H1 (cell line): Measurements from ENCODE around the gene PBX3. TPM values are rescaled to one million over a fixed set of nuclear protein-coding genes. Genes with fewer than 3 reads are reported as not detected.

Experiments
- CTCF ChIA-PET: fragments of 300-600 bp; sonication (Branson Sonifier 250); formaldehyde crosslinking; loops from one replicate; lab custom pipeline; 2021; ENCODE audit not compliant: partially characterized antibody; lab: Charles Lee
- POLR2A ChIA-PET: fragments of 300-600 bp; sonication (Branson Sonifier 250); formaldehyde crosslinking; loops from one replicate; lab custom pipeline; 2021; ENCODE audit warnings: inconsistent platforms; ENCODE audit not compliant: partially characterized antibody; lab: Charles Lee
- DNase-seq, 2 experiments: peaks; one replicate each; pipeline versions ENCODE4 v3.0.0 to v3.0.0-alpha.2; 2010 to 2022; ENCODE audit warnings: low spot score in 2 of 2, low read depth in 1 of 2, mixed read lengths in 1 of 2
- FAIRE-seq: peaks from 2 replicates; lab custom pipeline; 2011; peaks lifted over from hg19 to GRCh38; lab: Jason Lieb, UNC
- H2AFZ ChIP-seq: 2 replicates; pipeline ENCODE4 v1.8.1; 2012; ENCODE audit warnings: low read length, inconsistent platforms
- H2AK5ac ChIP-seq: 2 replicates; pipeline ENCODE4 v1.6.1; 2013; ENCODE audit warnings: low read depth, low read length
- H2BK120ac ChIP-seq: replicated peaks from 2 replicates; pipeline ENCODE3; 2013; ENCODE audit warnings: low read depth, low read length, inconsistent platforms
- H2BK12ac ChIP-seq: 2 replicates; pipeline ENCODE4 v1.6.1; 2013; ENCODE audit warnings: low read depth, low read length
- H2BK15ac ChIP-seq: 2 replicates; pipeline ENCODE4 v1.6.1; 2013; ENCODE audit warnings: low read length
- H2BK20ac ChIP-seq: 2 replicates; pipeline ENCODE4 v1.6.1; 2013; ENCODE audit warnings: low read length
- H2BK5ac ChIP-seq: 2 replicates; pipeline ENCODE4 v1.6.1; 2013; ENCODE audit warnings: low read depth, low read length
- H3K14ac ChIP-seq: 2 replicates; pipeline ENCODE4 v1.6.1; 2013; ENCODE audit warnings: inconsistent platforms; ENCODE audit not compliant: insufficient read length
- H3K18ac ChIP-seq: 2 replicates; pipeline ENCODE4 v1.6.1; 2013; ENCODE audit warnings: low read length; ENCODE audit errors: extremely low read depth
- H3K23ac ChIP-seq: 2 replicates; pipeline ENCODE4 v1.6.1; 2013; ENCODE audit warnings: inconsistent platforms; ENCODE audit not compliant: insufficient read length
- H3K23me2 ChIP-seq: 2 replicates; pipeline ENCODE4 v1.6.1; 2013; ENCODE audit warnings: low read depth, low read length
- H3K27ac ChIP-seq: 2 replicates; pipeline ENCODE4 v1.6.1; 2011; ENCODE audit warnings: low read depth, low read length, inconsistent platforms
- H3K27me3 ChIP-seq, 4 experiments: replicated peaks in 1 of 4; 1 replicate in 1 of 4; 2 replicates in 3 of 4; pipeline versions ENCODE4 v1.6.1 to v1.8.1; 2011 to 2013; ENCODE audit warnings: low read length in 3 of 4, mild to moderate bottlenecking in 3 of 4, inconsistent platforms in 2 of 4, mixed read lengths in 2 of 4, moderate library complexity in 1 of 4; ENCODE audit not compliant: control insufficient read depth in 3 of 4, insufficient read depth in 3 of 4; ENCODE audit errors: extremely low read depth in 1 of 4
- H3K36me3 ChIP-seq, 4 experiments: 2 replicates each; pipeline versions ENCODE4 v1.6.1 to v1.8.1; 2011 to 2013; ENCODE audit warnings: mild to moderate bottlenecking in 4 of 4, low read length in 3 of 4, moderate library complexity in 2 of 4, control low read depth in 1 of 4, inconsistent platforms in 1 of 4; ENCODE audit not compliant: insufficient read depth in 4 of 4, control insufficient read depth in 2 of 4
- H3K4ac ChIP-seq: replicated peaks from 2 replicates; pipeline ENCODE3; 2013; ENCODE audit warnings: low read length, low read depth, mixed read lengths, inconsistent platforms; ENCODE audit not compliant: insufficient read length
- H3K4me1 ChIP-seq, 4 experiments: replicated peaks in 1 of 4; 1 replicate in 1 of 4; 2 replicates in 3 of 4; pipeline versions ENCODE4 v1.6.1 to v1.8.1; 2011 to 2013; ENCODE audit warnings: low read length in 3 of 4, inconsistent platforms in 2 of 4, mixed read lengths in 1 of 4; ENCODE audit not compliant: insufficient read depth in 4 of 4, control insufficient read depth in 3 of 4
- H3K4me2 ChIP-seq, 2 experiments: 2 replicates each; pipeline versions ENCODE4 v1.6.1 to v1.8.1; 2011 to 2013; ENCODE audit warnings: low read depth in 2 of 2, low read length in 2 of 2, control low read depth in 1 of 2, inconsistent platforms in 1 of 2, mild to moderate bottlenecking in 1 of 2; ENCODE audit not compliant: insufficient read depth in 1 of 2
- H3K4me3 ChIP-seq, 4 experiments: fragments of 200-600, 300-600 bp in 1 of 4; sonication (generic), shearing (Covaris generic), sonication (Bioruptor Twin) in 1 of 4; 2 replicates each; pipeline versions ENCODE4 v1.5.1 to v1.8.1; 2011 to 2016; ENCODE audit warnings: low read length in 4 of 4, low read depth in 3 of 4, control low read depth in 2 of 4, inconsistent platforms in 2 of 4, mild to moderate bottlenecking in 2 of 4, mixed read lengths in 1 of 4, moderate library complexity in 1 of 4; ENCODE audit not compliant: insufficient read depth in 2 of 4; ENCODE audit errors: extremely low read depth in 1 of 4
- H3K56ac ChIP-seq: replicated peaks from 2 replicates; pipeline ENCODE3; 2013; ENCODE audit warnings: low read depth, mild to moderate bottlenecking, mixed read lengths, low read length, inconsistent platforms; ENCODE audit not compliant: insufficient read length
- H3K79me1 ChIP-seq: 2 replicates; pipeline ENCODE4 v1.6.1; 2013; ENCODE audit warnings: low read depth, low read length, control low read depth
- H3K79me2 ChIP-seq, 2 experiments: 2 replicates each; pipeline versions ENCODE4 v1.6.1 to v1.8.1; 2012 to 2013; ENCODE audit warnings: low read length in 2 of 2, mild to moderate bottlenecking in 2 of 2, inconsistent platforms in 1 of 2; ENCODE audit not compliant: insufficient read depth in 2 of 2, control insufficient read depth in 1 of 2
- H3K9ac ChIP-seq, 4 experiments: replicated peaks in 1 of 4; 1 replicate in 1 of 4; 2 replicates in 3 of 4; pipeline versions ENCODE4 v1.6.1 to v1.8.1; 2011 to 2013; ENCODE audit warnings: low read depth in 3 of 4, low read length in 3 of 4, control low read depth in 2 of 4, mild to moderate bottlenecking in 2 of 4, moderate library complexity in 2 of 4, inconsistent platforms in 1 of 4; ENCODE audit errors: extremely low read depth in 1 of 4
- H3K9me3 ChIP-seq, 2 experiments: 2 replicates each; pipeline versions ENCODE4 v1.6.1 to v1.8.1; 2012 to 2013; ENCODE audit warnings: mild to moderate bottlenecking in 2 of 2, moderate library complexity in 2 of 2, control low read depth in 1 of 2, inconsistent platforms in 1 of 2, low read depth in 1 of 2, low read length in 1 of 2, mixed read lengths in 1 of 2; ENCODE audit not compliant: insufficient read depth in 2 of 2
- H4K20me1 ChIP-seq, 2 experiments: replicated peaks in 1 of 2; 2 replicates each; pipeline versions ENCODE3 to v1.8.1; 2011 to 2013; ENCODE audit warnings: inconsistent platforms in 2 of 2, low read length in 2 of 2, mild to moderate bottlenecking in 1 of 2; ENCODE audit not compliant: insufficient read depth in 2 of 2, control insufficient read depth in 1 of 2
- H4K5ac ChIP-seq: 2 replicates; pipeline ENCODE4 v1.6.1; 2013; ENCODE audit warnings: low read length, low read depth, mixed read lengths, inconsistent platforms; ENCODE audit not compliant: insufficient read length
- H4K8ac ChIP-seq: 2 replicates; pipeline ENCODE4 v1.8.0; 2013; ENCODE audit warnings: mild to moderate bottlenecking, moderate library complexity, low read length, inconsistent platforms; ENCODE audit not compliant: insufficient read depth; ENCODE audit errors: extremely low read depth
- H4K91ac ChIP-seq: replicated peaks from 2 replicates; pipeline ENCODE3; 2013; ENCODE audit warnings: low read length, mixed read lengths, inconsistent platforms; ENCODE audit not compliant: insufficient read length
- CTBP2 ChIP-seq: IDR thresholded peaks from 2 replicates; pipeline ENCODE4 v1.7.0; 2011; ENCODE audit warnings: borderline replicate concordance, mild to moderate bottlenecking, moderate library complexity, mixed read lengths, low read length; ENCODE audit not compliant: insufficient read depth, insufficient read length
- GTF2F1 ChIP-seq: IDR thresholded peaks from 2 replicates; pipeline ENCODE4 v1.6.1; 2012; ENCODE audit warnings: low read depth, low read length, improper control_type of control experiment, borderline replicate concordance
- HDAC2 ChIP-seq, 2 experiments: fragments of 300-600 bp in 1 of 2; sonication (generic) in 1 of 2; IDR thresholded peaks; 2 replicates each; pipeline ENCODE4 v1.6.1; 2011 to 2012; ENCODE audit warnings: low read depth in 2 of 2, low read length in 2 of 2, mild to moderate bottlenecking in 2 of 2, moderate library complexity in 2 of 2, borderline replicate concordance in 1 of 2, inconsistent platforms in 1 of 2
- KDM4A ChIP-seq: IDR thresholded peaks from one replicate; pipeline ENCODE4 v1.7.1; 2012; ENCODE audit warnings: low read depth, mild to moderate bottlenecking, moderate library complexity, low read length, inconsistent platforms; ENCODE audit not compliant: severe bottlenecking
- PHF8 ChIP-seq: fragments of 200-600 bp; sonication (generic); conservative IDR thresholded peaks from 2 replicates; pipeline ENCODE4 v1.7.1; 2012; ENCODE audit warnings: low read depth, mild to moderate bottlenecking, inconsistent platforms, low read length, moderate library complexity
- POLR2A ChIP-seq, 2 experiments: IDR thresholded peaks; 1 replicate in 1 of 2; 2 replicates in 1 of 2; pipeline ENCODE4 v1.6.1; 2011; ENCODE audit warnings: low read depth in 2 of 2, low read length in 2 of 2, mild to moderate bottlenecking in 2 of 2; ENCODE audit errors: control extremely low read depth in 1 of 2
- RBBP5 ChIP-seq: IDR thresholded peaks from 2 replicates; pipeline ENCODE4 v1.7.1; 2012; ENCODE audit warnings: low read depth, mild to moderate bottlenecking, inconsistent platforms, low read length, moderate library complexity, borderline replicate concordance
- SAP30 ChIP-seq: fragments of 300-600 bp; sonication (generic); IDR thresholded peaks from 2 replicates; pipeline ENCODE4 v1.7.1; 2012; ENCODE audit warnings: low read length, moderate library complexity, mild to moderate bottlenecking, inconsistent platforms; ENCODE audit not compliant: insufficient read depth, insufficient replicate concordance
- SIN3A ChIP-seq, 2 experiments: IDR thresholded peaks in 1 of 2; conservative IDR thresholded peaks in 1 of 2; 2 replicates each; pipeline ENCODE4 v1.6.1; 2011 to 2012; ENCODE audit warnings: low read length in 2 of 2, improper control_type of control experiment in 1 of 2, low read depth in 1 of 2, mild to moderate bottlenecking in 1 of 2
- TAF1 ChIP-seq: IDR thresholded peaks from 2 replicates; pipeline ENCODE4 v1.6.1; 2011; ENCODE audit warnings: mild to moderate bottlenecking, low read depth, low read length
- WGBS, 2 experiments: shearing (Covaris generic) in 1 of 2; methylation state at CpG; one replicate each; pipeline versions ENCODE4 v1.1.6 to v1.1.7; 2013 to 2015; ENCODE audit warnings: low lambda C conversion rate in 2 of 2, mixed read lengths in 2 of 2, inconsistent platforms in 1 of 2, low coverage in 1 of 2, missing lambda C conversion rate in 1 of 2; ENCODE audit not compliant: insufficient replicate concordance in 2 of 2, insufficient coverage in 1 of 2, insufficient read length in 1 of 2; ENCODE audit errors: extremely low coverage in 1 of 2, missing lambda C conversion rate in 1 of 2; 5-methylcytosine and 5-hydroxymethylcytosine counted together
- polyA plus RNA-seq, 7 experiments: library from polyadenylated mRNA; depleted of rRNA in 3 of 7; stranded (reverse) in 5 of 7; unstranded in 2 of 7; fragments of >200 nt in 5 of 7; fragments of 200-250 nt in 2 of 7; gene quantifications; 1 replicate in 5 of 7; 2 replicates in 1 of 7; 4 replicates in 1 of 7; pipeline versions ENCODE4 v1.2.1 to v1.2.3, GENCODE V29; 2011 to 2013; ENCODE audit warnings: missing spikeins in 2 of 7, mixed read lengths in 2 of 7
- total RNA-seq: library from RNA; stranded (reverse); fragmentation: NEBNext Ultra II Directional; extraction: Animal tissue kit (Norgen Biotek cat#: 25700); gene quantifications from 2 replicates; pipeline ENCODE4 v1.2.1, GENCODE V29; 2021
- TF ChIP-seq, protein P1 (sequence below): IDR thresholded peaks from 2 replicates; pipeline ENCODE4 v1.6.1; 2011; ENCODE audit warnings: low read length, improper control_type of control experiment

The PBX3 gene
- total and polyA plus RNA-seq, 2 of the 8 experiments (the other 6 are each of a cell fraction or from before 2014, with no cell fraction given) = 22.7 to 44.3 TPM

DNA sequence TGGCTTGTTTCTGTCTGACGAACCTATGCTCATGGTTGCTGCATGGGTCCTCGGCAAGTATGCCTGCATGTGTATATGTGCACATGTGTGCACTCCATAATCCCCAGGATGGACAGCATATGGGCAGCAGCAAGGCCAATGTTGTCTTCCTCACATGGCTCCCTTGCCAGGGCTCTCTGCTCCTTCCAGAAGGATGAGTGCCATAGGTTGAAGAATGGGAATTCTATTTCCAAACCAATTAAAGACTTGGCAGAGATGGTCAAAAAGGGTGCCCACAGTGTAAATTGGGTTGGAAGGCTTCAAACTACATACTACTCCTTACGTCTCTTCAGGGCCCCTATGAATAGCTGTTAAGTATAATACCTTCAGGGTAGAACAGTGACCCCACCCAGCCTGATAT is 212.1 kb downstream of the PBX3 start:
- peaks cover 0 to 13% (median 9%) of the 10 kb centered on the region in 4 experiments; a peak in 5 of 8 replicates for H3K36me3 ChIP-seq
- FAIRE-seq (no peak), DNase-seq (no peak)
- H3K4me3 ChIP-seq = no peak overlapping the region
- peaks cover 1 to 9% (median 6%) of the 10 kb centered on the region in 4 experiments; a peak in 3 of 7 replicates for H3K4me1 ChIP-seq
- H3K4ac ChIP-seq = no peak overlapping the region
- no peak overlapping the region for H2BK5ac ChIP-seq
- H3K14ac ChIP-seq = no peak overlapping the region
- H4K91ac ChIP-seq = no peak overlapping the region
- TF ChIP-seq GTF2F1 (no peak), PHF8 (no peak), POLR2A (IDR thresholded peaks at IDR 0.05; ENCODE audit: control extremely low read depth in 1 of 2, low read depth in 2 of 2, low read length in 2 of 2) (no peak), TAF1 (no peak), CTBP2 (no peak), SIN3A (conservative IDR thresholded peaks at IDR 0.05 in 1 of 2, IDR thresholded peaks at IDR 0.05 in 1 of 2; ENCODE audit: low read depth in 1 of 2, low read length in 2 of 2) (no peak), SAP30 (no peak), HDAC2 (IDR thresholded peaks at IDR 0.05; ENCODE audit: borderline replicate concordance in 1 of 2, low read depth in 2 of 2, low read length in 2 of 2) (no peak), KDM4A (no peak), RBBP5 (no peak)
- TF ChIP-seq, protein P1, sequence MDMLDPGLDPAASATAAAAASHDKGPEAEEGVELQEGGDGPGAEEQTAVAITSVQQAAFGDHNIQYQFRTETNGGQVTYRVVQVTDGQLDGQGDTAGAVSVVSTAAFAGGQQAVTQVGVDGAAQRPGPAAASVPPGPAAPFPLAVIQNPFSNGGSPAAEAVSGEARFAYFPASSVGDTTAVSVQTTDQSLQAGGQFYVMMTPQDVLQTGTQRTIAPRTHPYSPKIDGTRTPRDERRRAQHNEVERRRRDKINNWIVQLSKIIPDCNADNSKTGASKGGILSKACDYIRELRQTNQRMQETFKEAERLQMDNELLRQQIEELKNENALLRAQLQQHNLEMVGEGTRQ = no peak
- H3K27me3 ChIP-seq = no peaks in the 10 kb centered on the region
- H3K23me2 ChIP-seq = no peaks in the 10 kb centered on the region
- no peak overlapping the region for H2BK20ac ChIP-seq
- H3K56ac ChIP-seq = no peak overlapping the region
- no peak overlapping the region for H3K23ac ChIP-seq
- H3K9ac ChIP-seq = no peak overlapping the region
- no peaks in the 10 kb centered on the region for H3K9me3 ChIP-seq
- POLR2A ChIA-PET = no interaction called here
- no peak overlapping the region for H4K8ac ChIP-seq
- no peak overlapping the region for H4K5ac ChIP-seq
- H2BK120ac ChIP-seq = no peak overlapping the region
- no peaks in the 10 kb centered on the region for H3K79me2 ChIP-seq
- no peak overlapping the region for H3K18ac ChIP-seq
- 95% methylated on average over 3 of the region's 3 CpGs; no CpG with 5 or more reads in 1 of the 2 experiments for WGBS, 2 experiments
- H2BK12ac ChIP-seq = no peak overlapping the region
- H3K79me1 ChIP-seq = 0 out of 2 replicates have a peak, but pooled peaks cover 2% of the 10 kb centered on the region
- no peak overlapping the region for H2BK15ac ChIP-seq
- H3K27ac ChIP-seq = no peak overlapping the region
- H2AFZ ChIP-seq = no peak overlapping the region
- no peak overlapping the region for H2AK5ac ChIP-seq
- CTCF ChIA-PET = interaction anchor here (1.4 kb wide), 1 partner anchor 8 kb away, joined by 5 read pairs; no protein-coding TSS in a partner anchor
- H3K4me2 ChIP-seq = no peak overlapping the region
- no peaks in the 10 kb centered on the region for H4K20me1 ChIP-seq
